Ovary (tissue), 3 donors: Measurements from ENCODE around the gene LBP.

Experiments used
- CTCF ChIP-seq, 3 donors: fragments of 450-650 bp in 2 of 3; fragments of 200-600 bp in 1 of 3; IDR thresholded peaks; one replicate each; pipeline versions ENCODE4 v1.5.1 to v1.8.0; 2016 to 2022; ENCODE audit warnings: antibody characterized with exemption in 3 of 3, mild to moderate bottlenecking in 1 of 3
- POLR2A ChIP-seq: fragments of 450-650 bp; IDR thresholded peaks from one replicate; pipeline ENCODE4 v1.6.1; 2017; ENCODE audit warnings: antibody characterized with exemption, mild to moderate bottlenecking, moderate library complexity
- donor health status: DM: no; HTN: no; CAD: no.

- TF ChIP-seq CTCF (IDR thresholded peaks at IDR 0.05) (no peak), POLR2A (no peak)
These were observed 459 bp downstream of the LBP start for GRCh38 chr20:38346741-38347140.
